Choroid plexus epithelial cell (primary cell): ENCODE data around the gene RAB29.

Experiments used
- DNase-seq: peaks from one replicate; pipeline ENCODE4 v3.0.0-alpha.2; 2010; ENCODE audit warnings: low read depth
- H3K4me3 ChIP-seq: 2 replicates; pipeline ENCODE4 v1.5.1; 2011; ENCODE audit warnings: low read depth, mild to moderate bottlenecking, control low read depth, low read length, moderate library complexity
- CTCF ChIP-seq: conservative IDR thresholded peaks from 2 replicates; pipeline ENCODE4 v1.5.1; 2011; ENCODE audit warnings: low read depth, mild to moderate bottlenecking, control low read depth, inconsistent platforms, low read length, moderate library complexity

Gene RAB29

GRCh38 chr1:205812878-205813754 is 37.8 kb upstream of the RAB29 start, which contains the start of gene SLC41A1:
TSS of gene SLC41A1 (minus strand) at chr1:205813198. CDS start at chr1:205810441, 2,757 bp downstream.
- TF ChIP-seq CTCF: no peak
- peak; percentile 89 for DNase-seq
- H3K4me3 ChIP-seq: peak within 1 kb of the TSS; percentile 83

DNA sequence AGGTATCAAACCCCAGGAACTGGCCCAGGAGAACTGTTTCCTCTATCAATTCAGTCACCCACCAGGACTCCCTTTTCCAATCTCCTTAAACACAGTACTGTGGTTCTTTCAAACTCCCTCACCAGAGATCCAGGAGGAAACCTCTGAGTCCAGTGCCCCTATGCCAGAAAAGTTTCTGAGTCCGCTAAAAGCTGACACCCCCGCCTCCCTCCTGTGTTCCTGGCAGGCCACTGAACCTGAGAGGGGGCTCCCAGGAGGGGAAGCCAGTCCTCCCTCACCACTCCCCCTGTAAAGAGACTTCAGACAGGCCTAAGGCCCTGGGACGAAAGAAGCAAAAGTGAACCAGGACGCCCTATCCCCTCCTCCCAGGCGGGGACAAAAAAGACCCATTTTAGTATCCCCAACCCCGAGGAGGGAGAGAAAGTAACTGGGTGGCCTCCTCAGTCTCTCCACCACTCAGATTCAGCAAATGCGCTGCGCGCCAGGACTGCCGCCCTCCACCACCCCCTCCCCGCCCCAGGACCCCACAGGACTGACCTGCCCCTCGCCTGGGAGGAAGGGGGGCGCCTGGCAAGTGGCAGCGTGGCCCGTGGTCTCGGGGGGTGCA is 37.1 kb upstream of the RAB29 start:
- peak overlapping the region; percentile 83 for H3K4me3 ChIP-seq
- peak; percentile 16 for DNase-seq
- no peak for TF ChIP-seq CTCF

DNA sequence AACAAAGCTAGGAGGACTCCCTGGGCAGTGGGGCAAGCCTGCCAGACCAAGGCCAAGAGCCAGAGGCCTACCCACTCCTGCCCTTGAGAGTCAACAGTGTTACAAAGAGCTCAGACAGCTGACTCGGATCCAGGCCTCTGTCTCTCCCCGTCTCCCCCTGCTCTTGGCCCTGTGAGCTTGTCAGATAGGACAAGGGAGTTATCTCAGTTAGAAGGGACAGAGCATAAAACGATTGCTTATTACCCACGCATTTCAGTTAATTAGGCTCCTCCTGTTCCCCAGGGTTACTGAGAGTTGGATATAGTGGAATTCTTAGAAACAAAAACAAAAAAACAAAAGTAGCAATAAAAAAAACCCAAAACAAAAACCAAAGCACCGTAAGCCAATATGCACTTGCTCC is 36.4 kb upstream of the RAB29 start:
- no peak for TF ChIP-seq CTCF
- peak overlapping the region; percentile 27 for H3K4me3 ChIP-seq
- DNase-seq: no peak

- no peak overlapping the region for H3K4me3 ChIP-seq
- peak; percentile 68 for DNase-seq
- TF ChIP-seq CTCF: peak; percentile 73
Measured at GRCh38 chr1:205810448-205811157, 35.3 kb upstream of the RAB29 start.

DNA sequence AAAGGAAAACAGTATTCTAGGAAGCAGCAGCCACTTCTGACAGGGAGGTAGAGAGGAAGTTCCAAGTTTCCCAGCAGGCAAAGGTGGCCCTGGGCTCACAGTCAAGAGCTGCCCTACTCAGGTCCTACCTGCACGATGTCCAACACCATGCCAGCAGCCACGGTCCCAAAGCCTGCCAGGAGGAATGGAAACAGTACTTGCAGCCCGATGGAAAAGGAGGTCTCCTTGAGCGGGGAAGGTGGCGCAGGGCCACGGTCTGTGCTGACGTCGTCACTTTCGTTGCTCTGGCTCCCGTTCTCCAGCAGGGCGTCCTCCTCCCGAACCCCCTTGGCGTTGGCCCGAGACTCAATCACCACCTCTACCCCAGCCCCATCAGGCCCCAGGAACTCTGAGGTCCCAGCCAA is 34.7 kb upstream of the RAB29 start:
- DNase-seq: no peak
- TF ChIP-seq CTCF: no peak
- no peak overlapping the region for H3K4me3 ChIP-seq

- H3K4me3 ChIP-seq: no peak overlapping the region
- peak; percentile 3 for TF ChIP-seq CTCF
- no peak for DNase-seq
Measured at GRCh38 chr1:205809469-205809868, 34.2 kb upstream of the RAB29 start.
